ENCODE results near the gene AIFM2. TPM values are rescaled to one million over a fixed set of nuclear protein-coding genes. Genes with fewer than 3 reads are reported as not detected.

AIFM2 gene
- total and polyA plus RNA-seq, 4 donors, result 3.6 to 19.1 (median 15.5) TPM

DNA sequence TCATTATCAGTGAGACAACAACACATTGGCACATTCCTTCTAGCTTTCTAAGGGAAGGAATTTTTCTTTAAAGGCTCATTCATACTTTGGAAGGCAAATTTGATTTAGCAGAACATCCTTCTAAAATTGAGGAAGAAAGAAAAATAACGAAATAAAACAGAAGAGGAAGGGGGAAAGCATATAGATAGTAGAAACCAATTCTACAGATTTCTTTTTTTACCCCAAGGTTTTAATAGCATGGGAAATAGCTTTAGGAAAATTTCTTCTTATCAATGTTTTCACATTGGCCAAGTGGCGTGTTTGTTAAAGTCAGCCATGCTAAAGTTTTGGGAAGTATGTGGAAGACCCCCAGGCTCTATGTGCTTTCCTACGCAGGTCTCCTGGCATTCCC lies 44.3 kb downstream of the AIFM2 start:
- Histone ChIP-seq H3K9me3 (ENCODE audit: control insufficient read depth in 4 of 4, insufficient read depth in 3 of 4, low read length in 3 of 4) (peaks cover 0 to 2% (median under 1%) of the 10 kb centered on the region in 4 donors), H3K9ac (ENCODE audit: insufficient read depth in 1 of 2, low read length in 2 of 2) (no peak overlapping the region), H3K36me3 (ENCODE audit: control insufficient read depth in 4 of 4, insufficient read depth in 4 of 4, low read length in 4 of 4) (peaks cover 0 to 14% (median 5%) of the 10 kb centered on the region in 4 donors), H3K4me3 (no peak overlapping the region), H3K27ac (ENCODE audit: low read depth in 1 of 2, low read length in 1 of 2) (no peak overlapping the region), H3K27me3 (ENCODE audit: control insufficient read depth in 3 of 3, insufficient read depth in 3 of 3, low read length in 2 of 3) (no peaks in the 10 kb centered on the region), H3K4me1 (ENCODE audit: control insufficient read depth in 5 of 5, insufficient read depth in 5 of 5, low read length in 5 of 5) (peaks cover 0 to 3% (median 0%) of the 10 kb centered on the region in 5 donors)
- 79 to 80% methylated on average over 3 of the region's 3 CpGs for WGBS, 2 donors
- DNase-seq, result no peak
- no peak for TF ChIP-seq CTCF (IDR thresholded peaks at IDR 0.05; ENCODE audit: control extremely low read depth, extremely low read depth)
- no peak for ATAC-seq (ENCODE audit: insufficient read depth, low FRiP score)

DNA sequence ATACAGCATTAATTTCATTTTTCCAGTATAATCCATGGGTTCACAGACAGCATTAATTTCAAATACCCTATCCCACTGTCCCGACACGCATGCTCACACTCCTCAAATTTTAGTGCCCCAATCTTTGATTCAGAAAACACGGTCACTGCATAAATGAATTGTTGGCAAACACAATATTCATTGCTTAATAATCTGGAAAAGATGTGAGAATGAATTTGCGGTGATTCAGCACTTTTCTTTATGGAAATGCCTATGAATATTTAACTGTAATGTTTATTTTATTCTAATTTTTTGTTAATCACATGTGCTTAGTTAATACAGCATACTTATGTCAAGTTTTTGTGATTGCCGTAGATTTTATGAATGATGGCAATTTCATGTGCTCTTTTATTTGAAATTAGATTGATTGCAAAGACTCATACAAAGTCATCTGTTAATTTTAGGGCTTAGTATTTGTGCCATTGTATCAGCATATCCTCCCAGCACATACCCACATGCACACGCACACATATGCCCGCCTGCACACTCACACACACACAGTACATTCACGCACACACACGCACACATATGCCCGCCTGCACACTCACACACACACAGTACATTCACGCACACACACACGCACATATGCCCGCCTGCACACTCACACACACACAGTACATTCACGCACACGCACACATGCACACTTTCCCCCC lies 44.9 kb downstream of the AIFM2 start:
- TF ChIP-seq CTCF (IDR thresholded peaks at IDR 0.05; ENCODE audit: control extremely low read depth, extremely low read depth), result no peak
- peak in 1 of 3 donors; percentile 16 for DNase-seq
- H3K27ac ChIP-seq (ENCODE audit: low read depth in 1 of 2, low read length in 1 of 2), result no peak overlapping the region
- peaks cover 0 to 3% (median 0%) of the 10 kb centered on the region in 5 donors for H3K4me1 ChIP-seq (ENCODE audit: control insufficient read depth in 5 of 5, insufficient read depth in 5 of 5, low read length in 5 of 5)
- peaks cover 0 to 8% (median 4%) of the 10 kb centered on the region in 4 donors for H3K36me3 ChIP-seq (ENCODE audit: control insufficient read depth in 4 of 4, insufficient read depth in 4 of 4, low read length in 4 of 4)
- no peak overlapping the region for H3K9ac ChIP-seq (ENCODE audit: insufficient read depth in 1 of 2, low read length in 2 of 2)
- ATAC-seq (ENCODE audit: insufficient read depth, low FRiP score), result no peak
- WGBS, 2 donors, result 91 to 93% methylated on average over 15 of the region's 15 CpGs
- no peak overlapping the region for H3K4me3 ChIP-seq
- H3K9me3 ChIP-seq (ENCODE audit: control insufficient read depth in 4 of 4, insufficient read depth in 3 of 4, low read length in 3 of 4), result peaks cover 0 to 2% (median under 1%) of the 10 kb centered on the region in 4 donors
- no peaks in the 10 kb centered on the region for H3K27me3 ChIP-seq (ENCODE audit: control insufficient read depth in 3 of 3, insufficient read depth in 3 of 3, low read length in 2 of 3)

DNA sequence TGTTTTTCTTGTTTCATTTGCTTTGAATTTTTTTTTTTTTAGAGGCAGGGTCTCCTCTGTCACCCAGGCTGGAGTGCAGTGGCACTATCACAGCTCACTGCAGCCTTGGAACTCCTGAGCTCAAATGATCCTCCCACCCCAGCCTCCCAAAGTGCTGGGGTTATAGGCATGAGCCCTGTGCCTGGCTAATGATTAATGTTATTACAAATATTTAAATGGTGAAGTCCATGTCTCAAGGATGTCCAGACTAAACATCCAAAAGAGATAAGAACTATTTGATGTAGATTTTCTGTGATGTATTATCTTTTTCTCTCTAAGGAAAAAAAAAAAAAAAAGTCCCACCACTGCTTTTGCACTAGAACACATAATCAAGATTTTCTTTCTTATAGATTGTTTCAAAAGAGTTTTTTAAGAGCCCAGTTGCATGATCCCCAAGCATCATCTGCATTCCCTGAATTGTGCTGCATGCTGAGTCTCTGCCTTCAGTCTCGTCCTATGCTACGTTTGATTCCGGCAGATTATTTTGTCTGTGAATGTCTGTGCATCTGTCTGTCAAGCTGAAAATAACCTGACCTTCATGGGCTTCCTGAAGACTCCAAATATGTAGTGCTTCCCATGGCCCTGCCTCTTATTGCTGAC lies 46.5 kb downstream of the AIFM2 start:
- Histone ChIP-seq H3K36me3 (ENCODE audit: control insufficient read depth in 4 of 4, insufficient read depth in 4 of 4, low read length in 4 of 4) (peaks cover 0 to 11% (median 2%) of the 10 kb centered on the region in 4 donors), H3K27me3 (ENCODE audit: control insufficient read depth in 3 of 3, insufficient read depth in 3 of 3, low read length in 2 of 3) (no peaks in the 10 kb centered on the region), H3K27ac (ENCODE audit: low read depth in 1 of 2, low read length in 1 of 2) (no peak overlapping the region), H3K4me3 (no peak overlapping the region), H3K9me3 (ENCODE audit: control insufficient read depth in 4 of 4, insufficient read depth in 3 of 4, low read length in 3 of 4) (peaks cover 0 to 2% (median under 1%) of the 10 kb centered on the region in 4 donors), H3K9ac (ENCODE audit: insufficient read depth in 1 of 2, low read length in 2 of 2) (no peak overlapping the region), H3K4me1 (ENCODE audit: control insufficient read depth in 5 of 5, insufficient read depth in 5 of 5, low read length in 5 of 5) (no peaks in the 10 kb centered on the region)
- no peak for TF ChIP-seq CTCF (IDR thresholded peaks at IDR 0.05; ENCODE audit: control extremely low read depth, extremely low read depth)
- no peak for ATAC-seq (ENCODE audit: insufficient read depth, low FRiP score)
- DNase-seq, result no peak
- 83 to 92% methylated on average over 3 of the region's 3 CpGs for WGBS, 2 donors

All from lung (tissue), 12 donors.